GM12878 (cell line): Measurements from ENCODE around the gene ZNF214. TPM values are rescaled to one million over a fixed set of nuclear protein-coding genes. Genes with fewer than 3 reads are reported as not detected.

Experiments used
- ATAC-seq: fragments of 200-7000 bp; cut with Tn5 transposase; 3 replicates; pipeline ENCODE4 v1.9.1; 2020; ENCODE audit warnings: mild to moderate bottlenecking, moderate library complexity
- BruUV-seq: library from RNA; stranded (reverse); fragments of 400-500 nt; replicated peaks from 2 replicates; lab custom pipeline; 2021; lab: Mats Ljungman, UMichigan
- CTCF ChIA-PET: fragments of 300-600 bp; sonication (Branson Sonifier 250); formaldehyde crosslinking; extraction: SDS; loops from one replicate; lab custom pipeline; 2021; ENCODE audit warnings: inconsistent platforms; lab: Yijun Ruan, JAX
- POLR2A ChIA-PET: fragments of 350-600 bp; formaldehyde crosslinking; extraction: SDS; loops from one replicate; lab custom pipeline; 2021; ENCODE audit warnings: inconsistent platforms; lab: Charles Lee
- RAD21 ChIA-PET: fragments of 300-600 bp; sonication (Branson Sonifier 250); formaldehyde crosslinking; loops from one replicate; lab custom pipeline; 2023; ENCODE audit warnings: antibody characterized with exemption; ENCODE audit not compliant: unreplicated experiment; lab: Charles Lee
- SMC1A ChIA-PET: fragments of 300-600 bp; sonication (Branson Sonifier 250); formaldehyde crosslinking; loops from one replicate; lab custom pipeline; 2023; ENCODE audit not compliant: unreplicated experiment, uncharacterized antibody; lab: Charles Lee
- DNase-seq: peaks from one replicate; pipeline ENCODE4 v3.0.0-alpha.2; 2011; ENCODE audit warnings: low read depth, low spot score
- FAIRE-seq: peaks from 3 replicates; lab custom pipeline; 2011; peaks lifted over from hg19 to GRCh38; lab: Jason Lieb, UNC
- H2AFZ ChIP-seq: 2 replicates; pipeline ENCODE4 v1.6.0; 2011; ENCODE audit warnings: low read depth, low read length, control low read depth; ENCODE audit not compliant: control insufficient read depth
- H3K27ac ChIP-seq: 2 replicates; pipeline ENCODE4 v1.5.1; 2011; ENCODE audit warnings: control low read depth; ENCODE audit not compliant: control insufficient read depth, insufficient read depth
- H3K27me3 ChIP-seq, 2 experiments: replicated peaks in 1 of 2; 2 replicates each; pipeline versions ENCODE4 v1.6.0 to v1.6.1; 2011; ENCODE audit warnings: low read length in 1 of 2; ENCODE audit not compliant: control insufficient read depth in 2 of 2, insufficient read depth in 2 of 2
- H3K36me3 ChIP-seq, 2 experiments: 2 replicates each; pipeline ENCODE4 v1.5.1; 2011; ENCODE audit warnings: low read length in 1 of 2; ENCODE audit not compliant: control insufficient read depth in 2 of 2, insufficient read depth in 2 of 2
- H3K4me1 ChIP-seq: 2 replicates; pipeline ENCODE4 v1.6.1; 2011; ENCODE audit warnings: mild to moderate bottlenecking, low read length, moderate library complexity, mixed read lengths; ENCODE audit not compliant: control insufficient read depth, insufficient read depth
- H3K4me2 ChIP-seq: 2 replicates; pipeline ENCODE4 v1.6.0; 2011; ENCODE audit warnings: control low read depth; ENCODE audit not compliant: control insufficient read depth, insufficient read depth
- H3K4me3 ChIP-seq: fragments of 200-600 bp; sonication (generic); 2 replicates; pipeline ENCODE4 v1.5.1; 2016
- H3K79me2 ChIP-seq: 2 replicates; pipeline ENCODE4 v1.6.0; 2011; ENCODE audit warnings: low read length; ENCODE audit not compliant: control insufficient read depth, insufficient read depth
- H3K9ac ChIP-seq: 2 replicates; pipeline ENCODE4 v1.8.0; 2011; ENCODE audit warnings: low read length, control low read depth, mixed read lengths; ENCODE audit not compliant: control insufficient read depth, insufficient read depth
- H3K9me3 ChIP-seq: replicated peaks from 3 replicates; pipeline ENCODE4 v1.5.1; 2011; ENCODE audit warnings: mild to moderate bottlenecking, low read length; ENCODE audit not compliant: control insufficient read depth, insufficient read depth
- H4K20me1 ChIP-seq: 2 replicates; pipeline ENCODE4 v1.6.0; 2011; ENCODE audit not compliant: control insufficient read depth, insufficient read depth
- KDM1A ChIP-seq: fragments of 200-600 bp; sonication (generic); IDR thresholded peaks from 2 replicates; pipeline ENCODE4 v1.6.1; 2016; ENCODE audit warnings: borderline replicate concordance
- NFXL1 ChIP-seq: fragments of 450-650 bp; IDR thresholded peaks from 2 replicates; pipeline ENCODE4 v1.6.1; 2017; ENCODE audit warnings: antibody characterized with exemption, mild to moderate bottlenecking, borderline replicate concordance
- ZNF687 ChIP-seq: fragments of 450-650 bp; IDR thresholded peaks from 2 replicates; pipeline ENCODE4 v1.6.1; 2017; ENCODE audit warnings: mild to moderate bottlenecking, moderate library complexity
- WGBS: methylation state at CpG from one replicate; pipeline ENCODE4 v1.1.6; 2016; ENCODE audit warnings: low lambda C conversion rate; ENCODE audit not compliant: insufficient replicate concordance, insufficient coverage; ENCODE audit errors: missing lambda C conversion rate; 5-methylcytosine and 5-hydroxymethylcytosine counted together
- in situ Hi-C: fragments of 300-500 bp; cut with MboI; formaldehyde crosslinking; loops from 9 replicates; pipeline ENCODE4 v1.14.3; 2018; ENCODE audit warnings: mixed read lengths
- intact Hi-C: fragments of 100-400 bp; cut with micrococcal nuclease; formaldehyde crosslinking; loops from one replicate; pipeline ENCODE4 v1.14.2; 2022; ENCODE audit not compliant: unreplicated experiment
- polyA plus RNA-seq, 11 experiments: library from polyadenylated mRNA; depleted of rRNA in 4 of 11; unstranded in 6 of 11; stranded (reverse) in 5 of 11; fragments of >200 nt; fragmentation: Nextera tagmentation in 4 of 11; fragmentation: Illumina TruSeq in 1 of 11; extraction: Ambion mirVana in 4 of 11; extraction: Trizol in 1 of 11; gene quantifications; 1 replicate in 1 of 11; 2 replicates in 10 of 11; pipeline versions ENCODE4 v1.2.1 to v1.2.3, GENCODE V29; 2011 to 2016; ENCODE audit warnings: inconsistent platforms in 2 of 11, missing spikeins in 2 of 11, low read depth in 1 of 11
- total RNA-seq, 4 experiments: library from RNA; depleted of rRNA in 3 of 4; stranded (reverse); fragments of >200 nt in 3 of 4; fragmentation: Illumina TruSeq in 1 of 4; extraction: Trizol in 1 of 4; gene quantifications; 2 replicates each; pipeline versions ENCODE4 v1.2.1 to v1.2.3, GENCODE V29; 2013 to 2021

Gene ZNF214
- total and polyA plus RNA-seq, 10 of the 15 experiments (the other 5 are each of a cell fraction or from before 2014, with no cell fraction given): 0.18 TPM; not detected in 9

GRCh38 chr11:7046474-7047175 is 26.5 kb upstream of the ZNF214 start:
- no peak overlapping the region for H3K27ac ChIP-seq
- H2AFZ ChIP-seq: no peak overlapping the region
- H3K4me2 ChIP-seq: no peak overlapping the region
- SMC1A ChIA-PET: no interaction called here
- H3K36me3 ChIP-seq: no peaks in the 10 kb centered on the region
- FAIRE-seq (no peak), ATAC-seq (no peak), DNase-seq (no peak)
- TF ChIP-seq ZNF687: no peak
- TF ChIP-seq KDM1A: no peak
- TF ChIP-seq NFXL1: no peak
- no peaks in the 10 kb centered on the region for H3K4me1 ChIP-seq
- H3K79me2 ChIP-seq: no peaks in the 10 kb centered on the region
- intact Hi-C loops (no loop called here), in situ Hi-C loops (no loop called here)
- RAD21 ChIA-PET: no interaction called here
- no peak overlapping the region for H3K9ac ChIP-seq
- H3K27me3 ChIP-seq: no peaks in the 10 kb centered on the region; a peak in 1 of 4 replicates
- BruUV-seq: no TSS peak
- H3K4me3 ChIP-seq: no peak overlapping the region
- WGBS: 30% methylated on average over 3 of the region's 3 CpGs
- POLR2A ChIA-PET: no interaction called here
- CTCF ChIA-PET: interaction anchor here (1.0 kb wide), 1 partner anchor 51 kb away, joined by 3 read pairs; no protein-coding TSS in a partner anchor
- no peaks in the 10 kb centered on the region for H4K20me1 ChIP-seq
- H3K9me3 ChIP-seq: no peaks in the 10 kb centered on the region
